GM18907 (cell line): Measurements from ENCODE around the gene TMEM41B.
A peak's percentile ranks its signal among the peaks of the same experiment; 100 is the strongest.

Experiments
- ATAC-seq: cut with Tn5 transposase; IDR thresholded peaks from one replicate; pipeline ENCODE4 v1.9.1; 2021; ENCODE audit warnings: mild to moderate bottlenecking, moderate library complexity; ENCODE audit not compliant: unreplicated experiment

Gene TMEM41B

DNA sequence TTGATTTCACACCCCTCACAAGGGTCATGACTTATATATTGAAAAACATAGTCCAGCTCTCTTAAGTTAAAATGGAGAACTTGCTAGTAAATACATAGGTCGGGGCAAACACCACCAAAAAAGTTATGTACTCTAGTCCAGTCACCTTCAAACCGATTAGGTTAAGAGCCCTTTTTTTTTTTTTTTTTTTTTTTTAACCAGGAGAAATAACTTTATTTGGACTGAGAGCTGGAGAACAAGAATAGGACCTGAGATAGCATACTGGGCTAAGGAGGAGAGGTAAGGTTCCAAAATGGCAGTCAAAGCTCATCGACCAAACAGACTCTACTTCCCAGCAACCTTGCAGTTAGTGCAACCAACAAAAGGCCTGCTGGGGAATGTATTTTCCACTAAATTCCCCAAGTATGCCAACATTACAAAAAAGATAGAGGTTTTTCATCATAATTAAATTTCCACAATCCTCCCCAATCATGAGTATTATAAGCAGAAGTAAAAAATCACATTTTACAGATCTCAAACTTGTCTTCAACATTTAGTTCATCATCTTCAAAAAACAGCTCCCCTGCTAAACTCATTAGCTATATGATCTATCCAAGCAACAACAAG, 3.8 kb downstream of the TMEM41B start:
- ATAC-seq, result no peak

DNA sequence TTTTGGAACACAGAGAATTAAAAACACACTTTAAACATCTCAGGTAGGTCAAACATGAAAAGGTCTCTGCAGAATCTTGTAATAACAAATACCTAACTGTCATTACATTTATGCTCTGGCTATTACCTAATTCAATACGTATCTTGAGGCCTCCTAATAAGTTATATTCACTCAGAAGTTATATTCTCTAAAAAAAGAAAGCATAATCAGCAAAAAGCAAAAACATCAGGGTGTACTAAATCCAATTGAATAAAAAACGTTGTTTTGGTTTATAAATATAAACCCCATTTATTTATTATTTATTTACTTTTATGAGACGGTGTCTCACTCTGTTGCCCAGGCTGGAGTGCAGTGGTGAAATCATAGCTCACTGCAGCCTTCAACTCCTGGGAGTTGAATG, 10.2 kb downstream of the TMEM41B start:
- ATAC-seq, result no peak

DNA sequence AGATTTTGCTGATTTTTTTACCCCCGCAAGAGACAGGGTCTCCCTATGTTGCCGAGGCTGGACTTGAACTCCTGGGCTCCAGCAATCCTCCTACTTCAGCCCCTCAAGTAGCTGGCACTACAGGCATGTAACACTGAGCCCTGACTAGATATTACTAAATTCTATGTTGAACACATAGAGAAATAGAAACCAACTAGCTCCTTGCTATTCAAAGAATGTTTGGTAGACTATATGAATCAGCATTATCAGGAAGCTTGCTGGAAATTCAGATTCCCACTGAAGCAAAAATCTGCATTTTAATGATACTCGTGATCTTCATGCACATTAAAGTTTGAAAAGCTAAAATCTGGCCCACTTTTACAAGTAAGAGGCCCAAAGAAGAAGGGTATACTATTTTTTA, 11.9 kb downstream of the TMEM41B start:
- ATAC-seq, result no peak

DNA sequence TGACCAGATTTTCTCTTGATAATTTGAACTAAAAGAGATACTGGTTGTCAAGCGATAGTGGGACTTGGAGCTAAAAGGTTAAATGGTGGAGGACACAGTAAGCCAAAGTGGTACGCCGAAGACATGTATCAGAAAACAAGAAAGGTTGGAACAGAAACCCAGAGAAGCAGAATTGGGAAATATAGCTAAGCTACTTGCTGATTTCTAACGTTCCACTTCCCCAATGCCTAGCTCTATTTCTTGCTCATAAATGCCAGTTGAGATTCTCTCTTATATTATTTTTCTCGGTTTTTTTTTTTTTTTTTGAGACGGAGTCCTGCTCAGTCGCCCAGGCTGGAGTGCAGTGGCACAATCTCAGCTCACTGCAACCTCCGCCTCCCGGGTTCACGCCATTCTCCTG, 12.7 kb downstream of the TMEM41B start:
- no peak for ATAC-seq

DNA sequence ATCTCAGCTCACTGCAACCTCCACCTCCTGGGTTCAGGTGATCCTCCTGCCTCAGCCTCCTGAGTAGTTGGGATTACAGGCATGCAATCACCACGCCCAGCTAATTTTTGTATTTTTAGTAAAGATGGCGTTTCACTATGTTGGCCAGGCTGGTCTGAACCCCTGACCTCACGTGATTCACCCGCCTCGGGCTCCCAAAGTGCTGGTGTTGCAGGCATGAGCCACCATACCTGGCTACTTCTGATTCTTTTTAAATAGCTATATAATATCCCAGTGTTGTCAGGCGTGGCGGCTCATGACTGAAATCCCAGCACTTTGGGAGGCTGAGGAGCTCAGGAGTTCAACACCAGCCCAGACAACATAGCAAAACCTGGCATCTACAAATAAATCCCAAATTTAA, 20.7 kb downstream of the TMEM41B start:
- ATAC-seq, result no peak

DNA sequence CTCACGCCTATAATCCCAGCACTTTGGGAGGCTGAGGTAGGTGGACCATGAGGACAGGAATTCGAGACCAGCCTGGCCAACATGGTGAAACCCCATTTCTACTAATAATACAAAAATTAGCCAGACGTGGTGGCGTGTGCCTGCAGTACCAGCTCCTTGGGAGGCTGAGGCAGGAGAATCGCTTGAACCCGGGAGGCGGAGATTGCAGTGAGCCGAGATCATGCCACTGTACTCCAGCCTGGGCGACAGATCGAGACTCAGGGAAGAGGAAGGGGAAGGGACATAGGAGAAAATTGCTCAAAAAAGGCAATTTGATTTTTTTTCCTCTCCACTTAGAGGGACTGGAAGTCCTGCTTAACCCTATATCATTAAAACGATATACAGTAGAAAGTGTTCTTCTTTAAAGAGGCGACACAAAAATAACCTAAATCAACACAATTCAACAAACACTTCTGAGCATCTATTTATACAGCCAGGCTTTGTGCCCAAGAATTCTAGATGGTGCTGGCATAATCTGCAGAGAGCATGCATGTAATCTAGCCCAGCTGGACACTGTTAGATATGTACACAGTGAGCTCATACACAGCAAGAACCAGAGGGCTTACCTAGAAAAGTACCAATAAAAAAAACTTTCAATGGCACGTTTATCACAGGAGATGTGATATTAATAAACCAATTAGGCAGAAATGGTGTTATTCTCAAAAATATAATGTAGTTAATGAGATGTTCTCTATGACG, 28.4 kb downstream of the TMEM41B start:
- no peak for ATAC-seq

DNA sequence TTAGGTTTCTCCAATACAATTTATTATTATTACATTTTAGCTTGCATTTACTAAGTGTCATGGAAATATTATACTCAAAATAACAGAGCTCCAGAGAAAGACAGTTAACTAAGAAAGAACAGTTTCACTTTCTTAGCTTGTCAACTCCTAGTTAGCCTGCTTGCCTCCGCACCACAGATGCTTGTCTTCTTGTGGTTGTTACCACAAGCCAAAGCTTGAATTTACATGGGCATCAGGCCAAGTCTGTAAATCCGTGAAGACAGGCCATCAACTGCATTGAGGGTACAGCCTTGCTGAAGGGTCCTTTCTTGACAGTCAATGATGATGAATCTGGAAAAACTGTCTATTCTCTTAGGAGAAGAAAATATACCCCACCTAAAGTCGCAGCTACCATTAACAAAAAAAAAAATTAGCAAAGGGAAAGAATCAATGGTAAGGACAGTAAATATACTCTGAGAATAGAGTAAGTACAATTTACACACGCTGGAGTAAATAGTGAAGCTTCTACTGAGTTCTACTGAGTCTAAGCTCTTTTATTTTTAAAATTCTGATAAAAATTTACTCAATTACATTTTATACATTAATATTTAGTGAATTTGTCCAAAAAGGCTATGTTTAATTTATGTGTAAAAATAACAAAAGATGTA, 33.6 kb downstream of the TMEM41B start:
- peak; percentile 91 for ATAC-seq

DNA sequence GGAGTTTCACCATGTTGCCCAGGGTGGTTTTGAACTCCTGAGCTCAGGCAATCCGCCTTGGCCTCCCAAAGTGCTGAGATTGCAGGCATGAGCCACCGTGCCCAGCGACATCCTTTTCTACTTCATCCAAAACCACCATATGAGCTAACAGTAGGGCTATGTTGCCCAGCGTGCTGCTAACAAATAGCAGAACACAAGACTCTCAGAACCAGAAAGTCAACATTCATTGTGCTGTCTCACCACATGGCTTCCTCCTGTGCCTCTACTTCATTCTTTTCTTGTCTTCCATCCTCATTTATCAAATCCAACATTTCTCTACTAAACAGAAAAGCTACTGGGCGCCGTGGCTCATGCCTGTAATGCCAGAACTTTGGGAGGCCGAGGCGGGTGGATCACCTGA, 37.2 kb downstream of the TMEM41B start:
- ATAC-seq, result no peak

DNA sequence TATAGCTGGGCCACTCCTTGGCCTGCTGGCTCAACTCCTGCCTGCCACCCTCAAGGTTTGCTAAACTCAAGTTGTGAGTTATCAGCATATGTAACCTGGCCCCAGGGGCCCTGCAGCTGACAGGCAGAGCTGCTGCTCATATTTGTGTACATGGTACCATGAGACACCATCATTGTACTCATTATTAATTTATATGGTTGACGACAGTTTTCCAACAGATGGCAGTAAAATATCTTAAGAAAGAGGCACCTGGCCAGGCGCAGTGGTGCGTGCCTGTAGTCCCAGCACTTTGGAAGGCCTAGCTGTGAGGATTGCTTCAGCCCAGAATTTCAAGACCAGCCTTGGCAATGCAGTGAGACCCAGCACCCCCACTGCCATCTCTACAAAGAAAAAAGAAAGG, 37.8 kb downstream of the TMEM41B start:
- no peak for ATAC-seq

DNA sequence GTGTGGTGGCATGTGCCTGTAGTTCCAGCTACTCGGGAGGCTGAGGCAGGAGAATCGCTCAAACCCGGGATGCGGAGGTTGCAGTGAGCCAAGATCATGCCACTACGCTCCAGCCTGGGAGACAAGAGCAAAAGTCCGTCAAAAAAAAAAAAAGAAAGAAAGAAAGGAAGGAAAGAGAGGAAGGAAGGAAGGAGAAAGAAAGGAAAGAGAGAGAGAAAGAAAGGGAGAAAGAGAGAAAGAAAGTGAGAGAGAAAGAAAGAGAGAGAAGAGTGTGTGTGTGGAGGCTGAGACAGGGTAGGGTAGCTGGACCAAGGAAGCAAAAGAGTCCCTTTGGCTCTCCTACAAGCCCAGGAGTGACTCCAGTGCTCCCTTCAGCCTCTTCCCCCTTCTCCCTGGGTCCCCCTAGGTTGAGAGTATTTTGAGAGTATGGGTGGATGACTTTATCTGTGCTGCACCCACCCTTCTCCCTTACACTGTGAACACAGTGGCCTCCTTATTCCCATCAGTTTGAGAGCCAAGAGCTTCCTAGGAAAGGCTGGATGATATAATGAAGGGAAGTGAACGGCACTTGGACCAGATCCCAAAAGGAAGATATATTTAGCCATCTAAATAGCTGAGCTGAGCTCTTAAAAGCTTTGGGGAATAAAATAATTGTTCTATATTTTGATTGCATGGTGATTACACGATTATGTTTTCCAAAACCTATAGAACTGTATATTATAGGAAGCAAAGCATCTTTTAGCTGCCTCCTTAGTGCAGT, 39.7 kb downstream of the TMEM41B start:
- ATAC-seq, result no peak

DNA sequence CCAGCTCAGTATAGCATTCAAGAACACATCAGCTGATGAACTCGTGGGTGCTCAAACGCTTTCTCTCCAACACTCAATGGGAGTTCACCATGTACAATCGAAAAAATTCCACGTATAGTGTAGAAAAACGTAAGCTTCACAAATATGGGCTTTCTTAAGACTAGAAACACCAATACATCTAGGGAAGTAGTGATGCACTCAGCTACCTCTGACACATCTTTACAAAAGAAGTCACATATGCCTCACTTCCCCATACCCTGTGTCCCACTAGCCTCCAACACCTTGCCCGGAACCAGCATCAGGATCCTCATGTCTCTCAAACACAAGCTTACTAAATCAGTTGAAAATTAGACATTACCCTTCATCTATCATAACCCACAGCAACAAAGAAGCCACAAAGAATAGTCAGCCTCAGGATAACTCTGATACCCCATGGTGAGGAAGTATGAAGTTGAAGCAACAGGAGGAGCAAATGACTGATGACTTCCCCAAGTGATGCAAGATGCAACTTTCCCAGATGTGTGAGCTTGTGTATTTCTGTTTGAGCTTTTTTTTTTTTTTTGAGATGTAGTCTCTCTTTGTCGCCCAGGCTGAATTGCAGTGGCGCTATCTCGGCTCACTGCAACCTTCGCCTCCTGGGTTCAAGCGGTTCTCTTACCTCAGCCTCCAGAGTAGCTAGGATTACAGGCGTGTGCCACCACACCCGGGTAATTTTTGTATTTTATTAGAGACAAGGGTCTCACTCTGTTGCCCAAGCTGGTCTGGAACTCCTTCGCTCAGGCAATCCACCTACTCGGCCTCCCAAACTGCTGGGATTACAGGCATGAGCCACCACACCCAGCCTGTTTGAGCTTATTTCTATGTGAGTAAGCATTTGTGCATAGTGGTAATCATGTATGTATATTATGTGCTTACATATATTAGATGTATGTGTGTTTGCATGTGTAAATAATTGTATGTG, 40.7 kb downstream of the TMEM41B start:
- no peak for ATAC-seq

DNA sequence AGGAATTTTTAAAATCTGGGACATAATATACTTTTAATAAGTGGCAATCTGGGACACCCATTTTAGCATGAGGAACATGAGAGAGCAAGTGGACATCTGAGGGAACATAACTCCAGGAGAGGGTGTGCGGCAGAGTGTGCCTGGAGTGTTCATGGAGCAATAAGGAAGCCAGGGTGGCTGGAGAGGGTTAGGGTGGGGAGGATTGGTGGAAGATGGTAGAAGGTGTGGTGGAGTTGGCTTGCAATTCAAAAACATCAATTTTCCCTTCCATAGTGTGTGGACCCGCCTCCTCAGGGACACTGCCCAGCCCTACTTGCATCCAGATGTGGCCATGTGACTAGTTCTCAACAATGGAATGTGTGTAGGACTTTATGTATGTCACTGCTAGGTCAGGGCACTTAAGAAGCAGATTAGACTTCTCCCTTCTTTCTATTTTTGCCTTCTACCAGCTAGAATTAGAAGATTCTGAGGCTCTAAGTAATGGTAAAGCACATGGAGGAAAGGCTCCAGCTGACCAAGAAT, 44.8 kb downstream of the TMEM41B start:
- ATAC-seq, result no peak

DNA sequence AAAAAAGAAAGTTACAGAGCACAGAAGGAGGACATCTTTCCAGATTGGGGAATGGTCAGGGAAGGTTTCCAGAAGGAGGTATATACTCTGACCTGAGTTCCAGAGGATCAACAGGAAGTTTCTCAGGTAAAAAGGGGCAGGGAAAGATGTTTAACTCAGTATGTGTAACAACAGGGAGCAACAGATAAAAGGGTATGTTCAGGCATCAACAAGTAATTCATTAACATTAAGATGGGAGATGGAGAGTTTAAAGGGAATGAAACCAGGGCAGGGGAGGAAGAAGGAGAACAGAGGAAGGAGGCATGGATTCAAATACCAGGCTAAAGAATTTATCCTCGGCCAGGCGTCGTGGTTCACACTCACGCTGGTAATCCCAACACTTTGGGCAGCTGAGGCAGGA, 46.7 kb downstream of the TMEM41B start:
- no peak for ATAC-seq

DNA sequence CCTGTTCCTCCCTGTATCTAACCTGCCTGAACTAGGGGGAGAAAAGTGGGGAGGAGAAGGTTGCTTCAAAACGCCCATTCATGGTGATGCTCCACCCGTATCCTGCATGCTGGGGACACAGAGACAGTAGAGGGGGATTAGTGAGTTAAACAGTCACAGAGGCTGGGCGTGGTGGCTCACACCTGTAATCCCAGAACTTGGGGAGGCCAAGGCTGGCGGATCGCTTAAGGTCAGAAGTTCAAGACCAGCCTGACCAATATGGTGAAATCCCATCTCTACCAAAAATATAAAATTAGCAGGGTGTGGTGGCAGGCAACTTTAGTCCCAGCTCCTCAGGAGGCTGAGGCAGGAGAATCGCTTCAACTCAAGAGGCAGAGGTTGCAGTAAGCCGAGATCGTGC, 47.5 kb downstream of the TMEM41B start:
- no peak for ATAC-seq

DNA sequence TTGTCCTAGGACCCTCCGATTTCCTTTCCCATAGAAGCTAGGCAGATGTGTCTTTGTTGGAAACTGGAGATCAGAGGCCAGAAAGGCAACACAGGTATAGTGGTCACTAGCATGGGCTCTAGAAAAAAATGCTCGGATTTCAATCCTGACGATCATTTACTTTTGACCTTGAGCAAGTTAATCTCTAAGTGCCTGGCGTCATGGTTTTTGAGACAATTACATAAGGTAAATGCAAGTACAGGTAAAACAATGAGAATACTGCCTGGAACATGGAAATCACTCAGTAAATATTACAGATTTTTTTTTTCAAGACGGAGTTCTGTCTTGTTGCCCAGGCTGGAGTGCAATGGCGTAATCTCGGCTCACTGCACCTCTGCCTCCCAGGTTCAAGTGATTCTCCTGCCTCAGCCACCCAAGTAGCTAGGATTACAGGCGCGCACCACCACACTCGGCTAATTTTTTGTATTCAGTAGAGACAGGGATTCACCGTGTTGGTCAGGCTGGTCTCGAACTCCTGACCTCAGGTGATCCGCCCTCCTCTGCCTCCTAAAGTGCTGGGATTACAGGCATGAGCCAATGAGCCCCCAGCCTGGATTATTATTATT, 48.2 kb downstream of the TMEM41B start:
- no peak for ATAC-seq

DNA sequence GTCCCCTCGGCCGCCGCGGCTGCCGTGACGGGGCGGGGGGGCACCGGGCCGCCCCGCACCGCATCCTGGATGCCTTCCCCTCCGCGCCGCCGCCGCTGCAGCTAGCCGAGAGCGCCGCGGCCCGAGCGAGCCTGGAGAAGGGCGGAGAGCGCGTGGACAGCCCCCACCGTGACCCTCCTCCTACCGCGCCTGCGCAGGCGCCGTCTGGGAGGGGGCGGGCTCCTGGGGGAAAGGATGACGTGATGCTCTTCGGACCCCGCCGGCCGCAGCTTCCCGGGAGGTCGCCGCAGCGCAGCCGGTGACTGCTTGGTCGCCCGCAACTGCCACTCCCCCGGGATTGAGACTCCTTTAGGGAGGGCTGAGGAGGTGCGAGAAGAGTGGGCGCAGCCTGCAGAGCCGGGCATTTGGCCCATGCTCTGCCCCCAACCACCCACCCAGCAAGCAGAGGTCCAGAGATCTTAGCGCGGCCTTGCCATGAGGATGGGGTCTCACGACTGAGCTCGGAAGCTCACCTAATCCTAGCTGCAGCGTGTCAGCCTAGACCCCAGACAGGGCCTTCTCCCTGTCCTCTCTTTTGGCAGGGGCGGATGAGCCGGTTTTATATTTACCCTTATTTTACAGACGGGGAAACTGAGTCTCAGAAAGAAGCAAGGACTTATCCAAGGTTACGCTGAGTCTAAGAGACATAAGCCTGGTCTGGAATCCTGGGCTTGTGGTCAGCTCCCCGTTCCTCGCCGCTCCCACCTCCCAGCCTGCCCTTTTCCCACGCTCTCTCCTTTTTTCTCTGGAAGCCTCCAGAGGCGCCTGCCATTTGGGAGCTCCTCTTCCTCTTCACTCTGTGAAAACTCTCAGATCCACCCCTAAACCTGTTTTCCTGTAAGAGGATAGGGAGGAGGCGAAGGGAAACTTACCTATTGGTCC, 48.9 kb downstream of the TMEM41B start, which contains the start of gene DENND5A:
Gene DENND5A, minus strand, starts transcription at position 140 of the 921 bp plus-strand sequence. CDS start 281 bp downstream, outside the sequence.
- ATAC-seq, result peak; percentile 26

DNA sequence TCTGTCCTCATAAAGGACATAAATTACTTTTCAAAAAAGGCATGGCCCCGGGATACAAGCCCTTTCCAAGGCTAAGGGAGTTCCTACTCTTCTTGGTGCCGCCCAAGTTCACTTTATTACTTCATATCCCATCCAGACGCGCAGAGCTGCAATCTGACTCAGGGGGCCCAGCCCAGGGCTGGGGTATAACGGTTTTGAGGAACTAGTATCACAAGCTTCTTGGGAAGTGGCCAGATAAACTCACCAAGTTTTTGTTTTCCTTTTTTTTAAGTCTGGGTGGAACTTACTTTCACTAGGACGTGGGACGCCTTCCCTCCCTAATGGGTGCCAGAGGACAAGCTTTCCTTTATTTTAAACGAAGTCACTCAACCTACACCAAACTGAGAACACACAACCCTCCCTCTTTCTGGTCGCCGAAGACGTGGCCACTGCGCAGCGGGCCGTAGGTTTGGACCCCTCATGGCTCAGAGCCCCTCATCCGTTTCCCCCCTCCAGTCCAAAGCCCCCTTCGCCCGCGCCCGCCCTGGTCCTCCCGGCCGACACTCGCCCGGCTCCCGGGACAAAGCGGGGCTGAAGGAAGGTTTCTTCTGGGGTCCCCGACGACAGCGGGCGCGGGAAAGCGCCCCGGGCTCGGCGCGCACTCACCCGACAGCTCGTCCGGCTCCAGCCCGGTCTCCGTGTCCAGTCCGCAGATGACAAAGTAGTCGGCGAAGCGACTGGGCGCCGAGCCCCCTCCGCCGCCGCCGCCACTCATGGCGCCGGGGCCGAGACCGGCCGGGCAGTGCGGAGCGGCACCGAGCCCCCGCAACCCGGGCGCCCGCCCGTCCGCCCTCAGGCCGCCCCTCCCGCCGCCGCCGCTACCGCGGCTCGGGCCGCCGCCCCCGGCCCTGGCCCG, 49.8 kb downstream of the TMEM41B start:
- peak; percentile 20 for ATAC-seq
